ENCODE data around the gene SLC2A1.

- no peak for TF ChIP-seq CTCF (IDR thresholded peaks at IDR 0.05; ENCODE audit: poor library complexity)
- no peak for TF ChIP-seq EZH2phosphoT487 (IDR thresholded peaks at IDR 0.05; ENCODE audit: low read depth, severe bottlenecking, unreplicated experiment)
- TF ChIP-seq EZH2 (IDR thresholded peaks at IDR 0.05; ENCODE audit: borderline replicate concordance), result no peak
Observed at GRCh38 chr1:42958488-42959319, at the start of gene SLC2A1.
